Heart left ventricle (tissue), 13 donors: ENCODE measurements around the gene CRACDL.

Experiments
- CTCF ChIP-seq, 12 donors: fragments of 200-600 bp; sonication (generic) in 4 of 12; IDR thresholded peaks; one replicate each; pipeline versions ENCODE4 v1.5.0 to v1.8.0; 2018 to 2022; ENCODE audit warnings: antibody characterized with exemption in 12 of 12, mild to moderate bottlenecking in 5 of 12
- POLR2A ChIP-seq, 2 donors: fragments of 450-650 bp; IDR thresholded peaks; one replicate each; pipeline ENCODE4 v1.6.1; 2017; ENCODE audit warnings: antibody characterized with exemption in 2 of 2, mild to moderate bottlenecking in 2 of 2, moderate library complexity in 2 of 2
- donor health status: ischemic (EF 13 %, LVEDD 7.1; RV severe dilation, severe dysfunction).
- donor health status: DM: no; HTN: yes; CAD: no.
- donor health status: DM: no; HTN: no; CAD: no.
- donor health status: ischemic (EF 25% LVEDD 6.9; RV normal size, moderate dysfunction).
- donor health status: ischemic (EF 25% LVEDD 5.7; RV mildly dilated, moderate dysfunction).
- donor health status: ischemic (EF 35%, LVEDD 5.7; RV mildly dilated, moderate dysfunction).
- donor health status: nonischemic (EF 11% LVEDD 7.7; RV severe dilation, severe dysfunction).
- donor health status: DM: yes; HTN: yes; CAD: no.
- donor health status: PGD.
- donor health status: ischemic (EF 29% LVEDD 5.4; RV normal size, mild dysfunction).
- donor health status: nonischemic (EF 23%, LVEDD 6.1; RV moderate dilation, normal function).

DNA sequence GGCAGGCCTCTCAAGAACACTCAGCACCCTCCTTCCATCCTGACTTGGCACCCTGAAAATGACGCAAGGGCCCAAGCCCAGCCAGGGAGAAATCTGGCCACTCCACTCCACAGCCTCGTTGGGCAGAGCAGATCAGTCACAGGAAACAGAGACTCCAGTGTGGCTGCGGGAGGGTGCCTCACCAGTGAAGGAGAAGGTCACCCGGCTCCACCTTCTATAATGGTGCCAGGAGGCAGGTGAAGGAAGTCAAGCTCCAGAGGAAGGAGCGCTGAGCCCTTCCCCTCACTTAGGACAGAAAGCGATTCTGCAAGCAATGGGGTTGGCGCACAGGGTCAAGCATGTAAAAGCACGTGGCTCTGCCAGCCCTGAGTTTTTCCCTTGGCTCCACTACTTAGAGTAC is 35.3 kb downstream of the CRACDL start:
- TF ChIP-seq CTCF (IDR thresholded peaks at IDR 0.05) (no peak), POLR2A (IDR thresholded peaks at IDR 0.05) (no peak)
